Stimulated activated CD4-positive, alpha-beta T cell treated with anti-CD3 and anti-CD28 coated beads, Interleukin-4, amount 100 ng/mL, for 48 hours (primary cell): ENCODE data around the gene IGF2R.
"Not testable (repeated sequence)": the region's sequence is repeated elsewhere in the genome, so short reads cannot be mapped to it uniquely, and the experiment has no call there.

Experiments
- DNase-seq, 2 donors: peaks; one replicate each; pipeline ENCODE4 v3.0.0-alpha.2; 2020; ENCODE audit warnings: low read depth in 2 of 2

The IGF2R gene

DNA sequence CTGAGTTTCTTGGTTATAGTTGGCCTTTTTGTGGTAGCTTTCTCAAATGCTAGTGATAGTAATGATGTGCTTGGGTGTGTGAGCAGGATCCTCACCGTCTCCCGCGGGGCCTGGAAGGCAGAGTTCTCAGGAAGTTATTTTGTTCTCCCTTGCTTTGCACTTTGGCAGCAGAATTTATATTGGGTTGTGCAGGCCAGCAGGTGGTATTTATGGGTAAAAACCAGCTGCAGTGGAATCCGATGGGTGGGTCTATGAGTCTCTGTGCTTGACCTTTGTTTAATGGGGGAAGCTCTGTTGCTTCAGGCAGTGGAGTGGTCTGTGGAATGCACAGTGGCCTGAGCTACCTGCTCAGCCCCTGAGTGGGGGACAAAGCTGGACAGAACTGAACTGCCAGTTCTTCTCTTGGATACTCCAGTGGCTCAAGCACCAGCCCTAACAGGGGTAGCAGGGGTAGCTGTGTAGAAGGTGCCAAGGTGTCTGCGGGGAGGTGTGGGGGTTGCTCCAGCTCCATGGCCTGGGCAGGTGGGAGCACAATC is 27.3 kb downstream of the IGF2R start:
- no peak for DNase-seq

DNA sequence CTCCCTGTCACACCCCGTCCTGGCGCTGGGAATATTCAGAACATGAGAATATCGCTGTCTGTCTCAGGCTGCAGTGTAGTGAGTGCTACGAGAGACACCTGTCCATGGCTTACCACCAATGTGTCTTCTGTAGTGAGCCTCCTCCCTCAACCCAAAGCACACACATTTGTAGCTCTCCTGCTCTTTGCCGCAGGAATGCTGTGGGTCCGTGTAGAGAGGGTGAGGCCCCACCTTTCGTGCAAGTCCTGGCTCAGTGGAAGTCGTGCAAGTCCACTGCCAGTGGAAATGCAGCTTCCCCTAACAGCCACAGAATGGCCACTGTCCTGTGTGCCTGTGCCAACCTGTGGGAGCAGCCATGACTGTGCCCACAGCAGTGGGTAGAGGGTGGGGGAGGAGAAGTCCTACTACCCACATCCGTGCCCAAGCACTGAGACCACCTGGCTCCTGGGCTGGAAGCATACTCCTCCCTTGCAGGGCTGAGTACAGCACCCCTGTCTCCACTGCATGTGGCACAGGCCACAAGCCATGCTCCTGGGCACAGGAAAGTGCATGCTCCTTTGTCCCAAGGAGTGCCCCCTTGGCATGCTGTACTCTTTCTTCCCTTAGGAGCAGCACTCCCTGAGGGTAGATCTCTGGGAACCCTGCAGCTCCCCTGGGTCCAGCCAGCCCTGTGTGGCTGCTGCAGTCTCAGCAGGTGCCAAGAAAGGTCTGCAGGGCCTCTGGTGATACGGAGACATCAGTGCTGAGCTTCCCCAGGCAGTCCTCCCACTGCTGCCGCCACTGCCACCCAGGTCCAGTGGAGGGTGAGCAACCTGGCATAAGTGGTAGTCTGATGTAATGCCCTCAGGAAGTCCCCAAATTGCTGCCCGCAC is 28.0 kb downstream of the IGF2R start:
- no peak for DNase-seq

DNA sequence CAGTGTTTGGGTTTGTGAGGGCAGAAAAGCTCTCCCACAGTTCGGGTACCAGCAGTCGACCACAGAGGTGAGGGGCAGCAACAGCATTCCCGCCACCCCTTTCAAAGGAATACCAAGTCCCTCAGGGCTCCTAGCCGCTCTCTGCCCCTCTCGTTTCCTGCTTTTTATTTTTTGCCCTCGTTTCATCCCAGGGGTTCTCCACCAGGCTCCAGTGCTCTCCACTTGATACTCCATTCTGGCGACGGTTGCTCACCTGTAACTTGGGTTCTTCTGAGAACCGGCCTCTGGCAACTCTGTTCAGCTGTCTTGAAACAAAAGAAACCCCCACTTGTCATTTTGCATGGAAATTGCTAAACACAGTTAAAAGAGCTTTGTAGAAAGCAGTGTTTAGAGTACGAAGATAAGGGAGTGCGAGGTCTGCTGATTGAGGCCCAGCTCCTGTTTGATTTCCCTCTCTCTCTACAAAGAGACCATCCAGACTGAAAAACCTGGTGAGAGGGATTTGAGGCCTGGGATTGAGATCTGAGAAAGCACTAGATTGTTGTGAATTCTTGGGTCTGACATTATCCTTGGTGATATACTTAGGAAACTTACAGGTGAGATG is 28.7 kb downstream of the IGF2R start:
- DNase-seq, result no peak

DNA sequence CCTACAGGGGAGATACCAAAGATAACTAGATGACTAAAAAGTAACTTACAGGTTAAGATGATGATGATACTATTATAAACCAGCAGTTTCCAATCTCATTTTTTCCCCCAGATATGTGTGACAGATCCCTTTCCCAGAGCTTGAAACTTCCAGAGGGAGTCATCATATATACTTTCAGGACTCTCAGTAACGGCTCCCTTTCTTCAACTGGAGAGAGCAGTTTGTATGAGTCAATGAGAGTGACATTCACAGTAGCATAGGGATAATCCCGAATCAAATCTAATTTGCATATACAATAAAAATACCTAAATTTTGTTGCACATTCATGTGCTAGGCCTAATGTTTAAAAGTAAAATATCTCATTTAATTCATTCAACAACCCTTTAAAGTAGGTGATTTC is 29.7 kb downstream of the IGF2R start:
- DNase-seq, result no peak

DNA sequence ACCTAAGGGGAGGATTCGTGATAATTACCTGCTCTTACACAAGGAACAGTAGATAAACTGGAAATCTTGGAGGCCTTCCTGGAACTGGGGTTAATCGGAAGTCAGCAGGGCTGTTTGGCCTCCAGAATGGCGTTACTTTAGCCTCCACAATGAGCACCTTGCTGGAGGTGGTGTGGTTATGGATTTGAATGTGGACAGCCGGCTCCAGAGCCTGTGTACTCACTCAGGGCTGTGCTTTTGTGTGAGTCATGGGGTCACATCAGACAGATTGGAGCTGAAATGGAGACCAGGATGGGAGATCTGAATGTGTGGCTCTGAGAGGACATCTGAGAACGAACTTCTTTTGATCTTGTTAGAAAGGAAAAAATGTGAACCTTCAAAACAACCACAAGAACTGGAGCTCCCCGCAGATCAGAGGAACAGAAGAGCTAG is 30.4 kb downstream of the IGF2R start:
- no peak for DNase-seq

DNA sequence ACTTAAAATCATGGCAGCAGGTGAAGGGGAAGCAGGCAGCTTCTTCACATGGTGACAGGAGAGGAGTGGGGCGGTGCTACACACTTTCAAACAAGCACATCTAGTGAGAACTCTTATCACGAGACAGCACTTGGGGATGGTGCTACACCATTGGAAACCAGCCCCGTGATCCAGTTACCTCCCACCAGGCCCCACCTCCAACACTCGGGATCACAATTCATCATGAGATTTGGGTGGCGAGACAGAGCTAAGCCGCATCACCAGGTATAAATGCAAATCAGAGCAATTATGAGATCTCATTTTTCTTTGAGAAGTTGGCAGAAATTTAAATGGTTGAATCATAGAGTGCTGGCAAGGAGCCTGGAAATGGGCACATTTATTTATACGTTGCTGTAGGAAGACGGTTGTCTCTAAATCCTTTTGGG is 31.4 kb downstream of the IGF2R start:
- DNase-seq, result no peak

DNA sequence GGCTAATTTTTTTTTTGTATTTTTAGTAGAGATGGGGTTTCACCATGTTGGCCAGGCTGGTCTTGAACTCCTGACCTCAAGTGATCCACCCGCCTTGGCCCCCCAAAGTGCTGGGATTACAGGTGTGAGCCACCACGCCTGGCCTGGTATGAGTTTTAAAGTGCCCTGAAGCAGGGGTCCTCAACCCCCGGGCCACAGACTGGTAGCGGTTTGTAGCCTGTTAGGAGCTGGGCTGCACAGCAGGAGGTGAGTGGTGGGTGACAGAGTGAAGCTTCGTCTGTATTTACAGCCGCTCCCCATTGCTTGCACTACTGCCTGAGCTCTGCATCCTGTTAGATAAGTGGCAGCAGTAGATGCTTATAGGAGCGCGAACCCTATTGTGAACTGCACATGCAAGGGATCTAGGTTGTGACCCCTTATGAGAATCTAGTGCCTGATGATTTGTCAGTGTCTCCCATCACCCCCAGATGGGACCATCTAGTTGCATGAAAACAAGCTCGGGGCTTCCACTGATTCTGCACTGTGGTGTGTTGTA is 32.1 kb downstream of the IGF2R start:
- DNase-seq, result not testable (repeated sequence)

DNA sequence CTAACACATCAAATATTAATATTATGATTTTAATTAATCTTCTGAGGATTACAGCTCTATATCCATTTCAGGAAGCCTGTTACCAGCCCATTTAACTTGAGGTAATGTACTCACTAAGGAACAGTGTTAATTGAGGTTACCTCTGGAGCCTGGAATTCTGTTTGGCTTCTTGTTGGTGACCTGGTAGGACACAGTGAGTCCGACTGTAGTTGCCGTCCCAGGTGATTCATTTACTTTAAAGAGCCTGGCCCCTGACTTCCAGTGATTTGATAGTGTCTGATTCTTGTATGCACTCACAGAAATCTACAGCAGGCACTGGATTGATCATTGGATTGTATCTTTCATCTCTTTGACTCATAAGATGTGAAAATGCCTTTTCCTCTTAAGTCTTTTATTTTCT is 34.0 kb downstream of the IGF2R start:
- no peak for DNase-seq

DNA sequence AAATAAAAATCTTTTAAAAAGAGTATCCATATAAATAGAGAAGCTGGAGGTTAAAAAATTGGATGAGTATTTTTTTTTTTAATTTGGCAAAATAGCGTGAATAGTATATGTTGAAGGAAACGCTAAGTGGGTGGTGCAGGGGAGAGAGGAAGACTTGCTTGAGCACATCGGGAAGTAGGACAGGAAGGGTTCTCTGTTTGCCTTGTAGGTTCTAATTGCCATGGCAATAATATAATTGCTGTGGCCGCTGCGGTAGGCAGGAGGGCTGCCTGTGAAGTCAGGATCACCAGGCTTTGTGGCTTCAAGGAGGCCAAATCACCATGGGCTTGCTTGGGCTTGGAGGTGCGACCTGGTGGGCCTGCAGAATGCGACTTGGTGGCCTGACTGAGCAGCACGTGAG is 35.1 kb downstream of the IGF2R start:
- no peak for DNase-seq

DNA sequence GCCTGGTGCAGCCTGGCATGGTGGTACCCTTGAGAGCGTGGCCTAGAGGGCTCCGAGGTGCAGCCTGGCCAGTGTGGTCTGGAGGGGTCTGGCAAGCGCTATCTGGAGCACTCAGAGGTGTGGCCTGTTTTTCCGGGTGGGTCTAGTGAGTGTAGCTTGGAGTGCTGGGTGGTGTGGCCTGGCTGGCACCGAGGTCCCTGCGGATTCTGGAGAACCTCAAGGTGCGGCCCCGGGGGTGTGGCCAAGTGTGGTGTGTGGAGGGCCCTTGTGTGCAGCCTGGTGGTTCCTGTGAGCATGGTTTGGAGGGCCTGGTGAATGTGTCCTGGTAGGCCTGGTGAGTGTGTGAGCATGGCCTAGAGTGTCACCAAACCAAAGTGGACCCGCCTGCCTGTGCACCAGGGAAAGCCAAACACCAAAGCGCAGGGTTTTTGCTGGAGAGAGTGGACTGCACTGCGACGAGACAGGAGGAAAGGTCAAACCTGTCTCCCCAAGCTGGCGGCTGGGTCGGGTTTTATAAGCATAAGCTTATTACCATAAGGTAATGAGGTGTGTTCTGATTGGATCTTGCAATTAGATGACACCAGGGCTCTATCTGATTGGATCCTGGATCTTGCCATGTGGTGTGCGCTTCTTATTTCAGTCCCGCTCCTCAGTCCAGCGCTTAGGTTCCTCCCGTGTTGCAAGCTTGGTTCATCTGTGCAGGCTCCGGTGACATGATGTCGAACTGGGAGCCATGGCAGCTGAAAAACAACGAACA is 35.7 kb downstream of the IGF2R start:
- DNase-seq, result no peak

DNA sequence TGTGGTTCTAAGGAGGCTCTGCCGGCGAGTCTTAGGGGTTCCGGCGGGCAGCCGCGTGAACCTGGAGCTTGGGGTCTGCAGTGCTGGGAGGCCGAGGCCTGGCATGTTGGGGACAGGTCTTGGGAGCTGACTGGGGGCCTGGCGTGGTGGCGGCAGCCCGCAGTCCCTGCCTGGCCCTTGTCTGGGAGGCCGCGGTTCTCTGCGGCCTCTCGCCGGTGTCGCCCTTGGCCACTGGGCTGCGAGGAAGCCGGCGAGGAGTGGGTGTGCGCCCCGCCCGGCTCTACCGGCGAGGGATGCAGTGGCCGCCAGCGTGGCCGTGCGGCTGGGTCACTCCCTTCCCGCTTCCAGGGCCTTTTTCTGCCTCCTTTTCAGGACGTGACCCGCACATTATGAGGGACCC is 36.3 kb downstream of the IGF2R start:
- no peak for DNase-seq

DNA sequence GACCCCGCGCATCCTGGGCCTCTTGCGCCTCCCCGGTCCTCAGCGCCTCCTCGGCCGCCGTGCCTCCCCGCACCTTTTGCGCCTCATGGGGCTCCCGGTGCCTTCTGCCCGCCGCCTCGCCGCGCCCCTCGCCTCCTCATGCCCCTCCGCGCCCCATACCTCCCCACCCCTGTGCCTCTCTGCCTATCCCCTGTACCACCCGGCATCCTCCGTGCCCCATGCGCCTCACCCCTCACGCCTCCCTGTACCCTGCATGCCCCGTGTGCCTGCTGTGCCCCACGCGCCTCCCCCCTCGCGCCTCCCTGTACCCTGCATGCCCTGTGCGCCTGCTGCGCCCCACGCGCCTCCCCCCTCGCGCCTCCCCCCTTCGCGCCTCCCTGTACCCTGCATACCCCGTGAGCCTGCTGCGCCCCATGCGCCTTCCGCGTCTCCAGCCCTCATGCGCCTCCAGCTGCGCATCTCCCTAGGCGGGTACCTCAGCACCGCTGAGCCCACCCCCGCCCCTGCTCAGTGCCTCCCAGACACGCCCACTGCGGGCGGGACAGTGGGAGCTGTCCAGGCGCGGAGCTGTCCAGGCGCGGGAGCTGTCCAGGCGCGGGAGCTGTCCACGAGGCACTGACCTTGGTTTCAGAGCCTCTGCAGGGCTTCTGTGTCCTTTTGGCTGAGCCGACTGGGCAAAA is 37.1 kb downstream of the IGF2R start:
- DNase-seq, result no peak

DNA sequence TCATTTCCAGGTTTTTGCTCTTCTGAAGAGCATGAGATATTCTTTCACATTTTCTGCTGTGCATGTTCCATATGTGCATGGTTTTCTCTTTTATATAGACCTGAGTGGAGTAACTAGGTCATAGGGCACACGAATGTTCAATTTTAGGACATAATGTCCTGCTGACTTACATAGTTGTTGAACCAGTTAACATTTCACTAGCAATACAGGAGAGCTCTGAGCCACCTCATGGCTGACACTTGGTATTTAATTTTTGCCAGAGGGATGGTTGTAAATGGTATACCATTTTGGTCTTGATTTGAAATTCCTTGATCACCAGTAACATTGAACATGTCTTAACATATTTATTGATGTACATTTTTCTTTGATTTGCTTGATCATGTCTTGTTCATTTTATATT is 38.3 kb downstream of the IGF2R start:
- no peak for DNase-seq

DNA sequence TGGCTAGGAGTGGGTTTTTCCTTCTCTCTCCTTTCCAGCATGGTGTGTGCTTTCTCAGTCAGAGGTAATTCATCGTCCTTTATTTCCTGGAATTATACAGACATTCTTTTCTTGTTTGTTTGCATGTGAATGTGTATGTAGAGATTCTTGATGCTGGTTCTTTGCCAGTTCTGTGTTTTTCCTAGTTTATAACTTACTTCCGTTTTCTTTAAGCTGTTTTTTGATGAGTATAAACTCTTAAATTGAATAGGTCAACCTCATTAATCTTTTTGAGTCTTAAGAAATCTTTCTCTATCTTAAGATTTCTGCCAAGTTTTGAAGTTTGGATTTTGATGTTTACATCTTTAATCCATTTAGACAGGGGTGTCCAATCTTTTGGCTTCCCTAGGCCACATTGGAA is 38.7 kb downstream of the IGF2R start:
- no peak for DNase-seq

DNA sequence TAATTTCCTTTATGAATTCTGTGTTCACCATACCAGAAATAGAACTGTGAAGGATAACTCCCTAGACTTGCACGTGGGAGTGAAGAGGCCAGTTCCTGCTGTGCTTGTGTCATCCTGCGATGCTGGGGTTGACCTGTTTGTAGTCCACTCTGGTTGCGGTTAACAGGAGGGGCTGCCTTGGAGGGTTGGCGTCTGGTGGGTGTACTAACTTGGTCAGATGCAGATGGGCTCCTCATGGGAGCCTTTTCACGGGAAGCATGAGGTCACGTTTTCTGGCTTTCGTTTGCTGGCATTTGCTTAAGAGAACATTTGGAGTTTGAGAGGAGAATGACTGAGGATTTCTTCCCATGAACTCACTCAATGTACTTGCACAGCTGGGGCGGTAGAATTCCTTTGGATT is 41.2 kb downstream of the IGF2R start:
- DNase-seq, result no peak

DNA sequence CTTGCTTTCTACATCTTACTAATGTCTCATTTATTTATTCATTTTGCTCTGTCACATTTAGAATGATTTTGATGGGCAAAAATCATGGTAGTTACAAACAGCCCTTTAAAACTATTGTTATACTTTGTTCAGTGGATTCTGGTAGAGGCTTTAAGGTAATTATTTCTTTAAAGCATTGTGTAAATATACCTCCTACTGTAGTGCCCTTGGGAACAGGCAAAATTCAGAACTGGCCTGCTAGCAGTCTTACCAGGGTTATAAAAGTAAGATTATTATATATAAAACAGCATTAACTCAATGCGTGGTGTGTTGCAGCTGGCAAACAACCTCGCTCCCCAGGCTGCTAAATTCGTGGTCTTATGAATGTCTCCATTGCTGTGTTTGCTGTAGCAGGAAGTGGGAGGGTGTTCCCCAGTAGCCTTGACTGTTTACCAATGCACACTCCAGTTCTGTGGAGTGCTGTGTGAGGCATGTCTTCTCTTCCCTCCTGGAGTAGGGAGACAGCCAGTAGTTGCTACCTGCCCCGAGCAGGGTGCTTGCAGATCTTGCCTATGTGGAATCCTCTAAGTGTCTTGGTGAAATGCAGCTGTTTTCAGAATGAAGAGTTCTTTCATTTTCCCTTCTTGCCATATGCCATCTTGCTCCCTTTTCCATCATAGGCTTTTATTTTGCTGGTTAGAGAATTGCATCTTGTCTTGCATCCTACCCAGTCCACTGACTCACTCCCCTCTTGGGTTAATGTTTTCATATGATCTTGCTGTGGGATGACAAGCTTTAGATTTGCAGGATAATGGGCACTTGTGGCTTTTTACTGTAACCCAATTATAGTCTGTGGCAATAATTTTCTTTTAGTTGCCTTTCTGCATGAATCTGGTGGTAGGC is 45.3 kb downstream of the IGF2R start:
- DNase-seq, result no peak

DNA sequence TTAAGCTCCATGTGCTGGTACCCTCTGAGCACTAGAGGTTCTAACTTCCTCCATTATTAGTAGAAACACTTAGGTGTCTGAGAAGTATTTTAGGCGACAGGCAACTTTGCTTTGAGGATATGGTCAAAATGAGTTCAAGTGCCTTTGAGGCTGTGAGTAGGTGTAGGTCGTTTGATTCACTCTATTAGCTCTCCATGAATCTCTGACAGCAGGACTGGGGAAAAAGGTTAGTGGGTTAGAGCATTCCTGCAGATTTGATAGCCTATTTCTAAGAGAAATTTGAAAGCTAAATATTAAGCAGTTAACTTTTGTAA is 45.9 kb downstream of the IGF2R start:
- DNase-seq, result no peak

DNA sequence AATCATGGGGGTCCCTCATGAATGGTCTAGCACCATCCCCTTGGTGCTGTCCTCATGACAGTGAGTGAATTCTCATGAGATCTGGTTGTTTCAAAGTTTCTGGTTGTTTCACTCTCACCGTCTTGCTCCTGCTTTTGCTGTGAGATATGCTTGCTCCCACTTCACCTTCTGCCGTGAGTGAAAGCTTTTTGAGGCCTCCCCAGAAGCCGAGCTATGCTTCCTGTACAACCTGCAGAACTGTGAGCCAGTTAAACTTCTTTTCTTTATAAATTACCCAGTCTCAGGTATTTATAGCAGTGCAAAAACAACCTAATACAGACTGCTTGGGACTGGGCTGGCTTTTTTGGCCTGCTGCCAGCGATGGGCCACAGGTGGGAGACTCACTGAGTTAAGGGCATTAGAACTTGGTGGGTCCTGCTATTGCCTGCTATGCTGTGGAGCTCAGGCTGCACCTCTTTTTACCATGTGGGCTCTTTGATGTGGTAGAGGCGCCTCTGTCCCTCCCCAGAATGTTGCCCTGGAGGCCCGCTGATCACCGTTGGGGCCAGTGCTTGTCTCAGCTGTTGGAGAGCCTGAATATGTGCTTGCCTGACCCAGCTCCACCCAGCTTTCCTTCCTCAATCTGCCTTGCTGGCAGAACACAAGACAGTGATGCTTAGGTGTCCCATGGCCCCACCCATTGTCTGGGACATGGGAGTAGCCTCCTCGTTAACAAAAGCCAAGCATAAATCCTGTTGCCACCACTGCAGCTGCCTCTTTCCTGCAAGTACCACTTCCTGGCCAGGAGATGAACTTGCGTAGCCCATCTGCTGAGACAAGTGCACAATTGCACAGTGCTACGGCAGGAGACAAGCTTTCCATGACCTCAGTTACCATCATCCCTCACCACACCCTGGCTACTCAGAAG is 47.1 kb downstream of the IGF2R start:
- peak in 1 of 2 donors; percentile 11 for DNase-seq

DNA sequence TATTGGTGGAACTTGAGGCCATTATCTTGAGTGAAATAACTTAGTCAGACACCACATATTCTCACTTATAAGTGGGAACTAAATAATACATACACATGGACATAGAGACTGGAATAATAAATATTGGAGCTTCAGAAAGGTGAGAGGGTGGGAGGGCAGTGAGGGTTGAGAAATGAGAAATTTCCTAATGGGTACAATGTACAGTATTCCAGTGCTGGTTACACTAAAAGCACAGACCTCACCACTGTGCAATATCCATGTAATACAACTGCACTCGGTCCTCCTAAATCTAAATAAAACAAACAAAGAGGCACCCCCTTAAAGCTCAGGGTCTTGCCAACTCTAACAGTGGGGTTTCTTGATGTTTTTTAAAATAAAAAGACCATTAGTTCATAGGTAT is 53.2 kb downstream of the IGF2R start:
- DNase-seq, result no peak

DNA sequence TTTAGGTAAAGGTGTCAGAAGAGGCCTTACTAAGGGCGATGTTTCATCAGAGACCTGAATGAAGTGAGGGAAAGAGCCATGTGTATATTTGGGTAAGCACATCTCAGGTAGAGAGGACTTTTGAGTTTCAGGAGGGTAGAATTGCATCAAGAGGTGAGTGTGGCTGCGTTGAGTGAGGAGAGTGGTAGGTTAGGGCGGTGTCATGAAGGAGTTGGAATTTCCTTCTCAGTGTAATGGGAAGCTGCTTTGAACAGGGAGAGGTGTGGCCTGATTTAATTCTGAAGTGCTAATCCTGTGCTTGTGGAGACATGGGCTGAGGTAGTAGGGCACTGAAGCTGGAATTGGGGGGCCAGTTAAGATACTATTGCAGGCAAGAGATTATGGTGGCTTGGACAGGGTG is 53.9 kb downstream of the IGF2R start:
- DNase-seq, result no peak
